ENCODE results near the gene IQCN.
A peak's percentile ranks its signal among the peaks of the same experiment; 100 is the strongest.

Gene IQCN

DNA sequence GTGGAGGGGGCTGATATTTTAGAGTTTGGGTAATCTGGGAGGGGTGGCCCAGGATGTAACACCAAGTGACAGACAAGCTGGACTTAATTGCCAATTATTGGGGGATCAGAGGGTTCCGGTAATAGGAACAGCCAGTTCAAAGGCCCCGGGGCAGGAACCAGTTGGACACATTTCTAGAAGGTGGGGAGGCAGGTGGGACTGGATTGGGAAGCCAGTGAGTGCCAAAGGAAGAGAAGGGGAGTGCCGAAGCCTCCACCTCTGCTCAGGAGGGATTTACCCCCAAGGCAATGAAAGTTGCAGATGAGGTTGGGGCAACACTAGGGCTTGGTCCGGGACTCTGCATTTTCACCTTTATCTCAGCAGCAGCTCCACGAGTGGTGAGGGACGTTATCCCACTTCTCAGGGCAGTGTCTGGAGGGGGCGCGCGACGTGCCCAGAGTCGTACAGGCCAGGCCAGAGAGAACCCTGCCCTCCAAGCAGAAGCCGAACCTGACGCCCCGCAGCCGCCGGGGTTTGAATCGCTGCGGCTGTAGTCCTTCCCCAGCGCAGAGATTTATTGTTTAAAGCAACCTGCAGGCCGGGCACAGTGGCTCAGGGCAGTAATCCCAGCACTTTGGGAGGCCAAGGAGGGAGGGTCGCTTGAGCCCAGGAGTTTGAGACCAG lies 12.9 kb upstream of the IQCN start:
- no peak for TF ChIP-seq CTCF (IDR thresholded peaks at IDR 0.05; ENCODE audit: low read depth, low read length, missing control alignments)
- DNase-seq (ENCODE audit: low read depth), result no peak
- in situ Hi-C loops (cut with HindIII; ENCODE audit: low sequenced_read_pairs), result no loop called here
- H3K4me3 ChIP-seq (ENCODE audit: low read depth, low read length), result no peak overlapping the region

DNA sequence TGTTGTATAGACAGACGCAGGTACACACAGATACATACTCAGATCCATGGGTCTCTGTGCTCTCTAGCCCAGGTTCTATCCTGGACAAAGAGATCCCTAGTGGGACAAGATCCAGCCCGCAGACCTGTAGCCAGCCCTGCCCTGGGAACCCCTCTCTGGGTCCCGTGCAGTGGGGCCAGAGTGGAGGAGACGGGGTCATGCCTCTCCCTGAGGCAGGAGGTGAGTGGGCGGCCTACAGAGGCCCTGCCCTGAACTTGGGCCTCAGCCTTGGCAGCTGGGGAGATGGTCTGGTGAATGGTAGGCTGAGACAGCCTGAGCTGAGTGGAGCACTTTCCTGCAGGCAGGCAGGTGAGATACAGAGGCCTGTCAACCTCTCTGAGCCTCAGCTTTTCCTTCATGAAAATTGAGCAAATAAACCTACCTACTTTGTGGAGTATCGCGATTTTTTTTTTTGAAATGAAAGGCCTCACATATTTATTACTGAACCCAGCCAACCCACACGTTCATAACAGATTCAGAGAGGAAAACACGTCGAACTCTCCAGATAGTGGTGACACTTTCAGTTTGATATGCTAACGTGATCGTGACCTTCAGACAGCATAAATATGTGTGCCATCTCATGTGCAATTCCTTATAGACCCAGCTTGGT lies 10.6 kb upstream of the IQCN start:
- TF ChIP-seq CTCF (IDR thresholded peaks at IDR 0.05; ENCODE audit: low read depth, low read length, missing control alignments), result no peak
- DNase-seq (ENCODE audit: low read depth), result no peak
- in situ Hi-C loops (cut with HindIII; ENCODE audit: low sequenced_read_pairs), result no loop called here
- H3K4me3 ChIP-seq (ENCODE audit: low read depth, low read length), result no peak overlapping the region

GRCh38 chr19:18283338-18283737 lies 9.1 kb upstream of the IQCN start:
- no peak overlapping the region for H3K4me3 ChIP-seq (ENCODE audit: low read depth, low read length)
- in situ Hi-C loops (cut with HindIII; ENCODE audit: low sequenced_read_pairs), result no loop called here
- DNase-seq (ENCODE audit: low read depth), result no peak
- no peak for TF ChIP-seq CTCF (IDR thresholded peaks at IDR 0.05; ENCODE audit: low read depth, low read length, missing control alignments)

GRCh38 chr19:18282788-18283141 lies 8.5 kb upstream of the IQCN start:
- no peak for TF ChIP-seq CTCF (IDR thresholded peaks at IDR 0.05; ENCODE audit: low read depth, low read length, missing control alignments)
- peak overlapping the region; percentile 45 for H3K4me3 ChIP-seq (ENCODE audit: low read depth, low read length)
- DNase-seq (ENCODE audit: low read depth), result no peak
- in situ Hi-C loops (cut with HindIII; ENCODE audit: low sequenced_read_pairs), result no loop called here

GRCh38 chr19:18282021-18282787 lies 8.0 kb upstream of the IQCN start:
- in situ Hi-C loops (cut with HindIII; ENCODE audit: low sequenced_read_pairs), result no loop called here
- no peak for TF ChIP-seq CTCF (IDR thresholded peaks at IDR 0.05; ENCODE audit: low read depth, low read length, missing control alignments)
- peak overlapping the region; percentile 45 for H3K4me3 ChIP-seq (ENCODE audit: low read depth, low read length)
- no peak for DNase-seq (ENCODE audit: low read depth)

DNA sequence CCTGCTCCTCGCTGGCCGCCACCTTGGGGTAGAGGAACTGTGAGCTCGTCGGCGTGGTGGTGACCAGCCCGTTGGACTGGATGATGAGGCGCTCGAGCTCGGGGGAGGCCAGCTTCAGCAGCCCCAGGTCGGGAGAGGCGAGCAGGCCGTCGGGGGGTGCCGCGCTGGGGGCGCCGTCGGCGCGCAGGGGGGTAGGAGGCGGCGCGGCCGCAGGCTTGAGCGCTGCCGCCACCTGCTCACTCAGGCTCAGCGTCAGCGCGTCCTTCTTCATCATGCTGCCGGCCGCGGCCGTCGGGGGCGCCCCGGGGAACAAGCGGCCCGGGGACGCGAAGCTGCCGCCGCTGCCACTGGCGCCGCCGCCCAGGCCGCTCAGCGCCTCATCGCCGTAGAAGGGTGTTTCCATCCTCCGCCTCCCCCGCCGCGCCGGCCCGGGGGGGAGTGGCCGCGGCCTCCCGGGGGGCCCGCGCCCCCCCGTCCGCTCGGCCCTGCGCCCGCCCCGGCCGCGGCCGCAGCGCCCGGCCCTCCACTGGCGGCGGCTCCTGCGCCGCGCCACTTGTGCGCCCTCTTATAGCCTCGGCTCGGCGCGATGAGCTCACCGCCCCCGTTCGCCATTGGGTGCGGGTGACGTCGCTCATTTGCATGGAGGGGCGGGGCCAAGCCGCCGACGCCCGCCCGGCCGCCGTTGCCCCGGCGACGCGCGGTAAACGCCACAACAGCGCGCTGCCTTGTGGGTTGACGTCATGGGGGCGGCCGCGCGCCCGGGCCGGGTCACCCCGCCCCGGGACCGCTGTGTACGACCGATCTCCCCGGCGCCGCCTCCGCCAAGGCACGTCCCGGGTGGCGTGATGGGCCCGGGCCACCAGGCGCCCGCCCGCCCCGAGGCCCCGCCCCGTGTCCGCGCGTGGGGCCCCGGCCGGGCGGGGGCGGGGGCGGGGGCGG lies 7.1 kb upstream of the IQCN start, which contains the start of gene JUND:
JUND (minus strand) TSS at position 541 of the 939 bp plus-strand sequence; CDS start at position 403, 138 bp downstream.
- DNase-seq (ENCODE audit: low read depth), result peak; percentile 94
- H3K4me3 ChIP-seq (ENCODE audit: low read depth, low read length), result peak within 1 kb of the TSS; percentile 98

More for the DNA sequence above, 7.1 kb upstream of the IQCN start, which contains the start of gene JUND:
- TF ChIP-seq CTCF (IDR thresholded peaks at IDR 0.05; ENCODE audit: low read depth, low read length, missing control alignments), result no peak
- in situ Hi-C loops (cut with HindIII; ENCODE audit: low sequenced_read_pairs), result no loop called here

Measured in astrocyte of the cerebellum (primary cell).